ENCODE results near the gene CCL20. TPM values are rescaled to one million over a fixed set of nuclear protein-coding genes. Genes with fewer than 3 reads are reported as not detected.

The CCL20 gene
- total RNA-seq = 1 to 10 TPM in 3 of 4 donors, not detected in 1; 1.2 to 7.4 (median 2.5) TPM

GRCh38 chr2:227813562-227814353, at the start of gene CCL20:
Gene CCL20 (plus strand): TSS chr2:227813842. CDS start chr2:227813912, 70 bp downstream.
- H3K4me3 ChIP-seq (ENCODE audit: low read depth, poor library complexity, severe bottlenecking) = no peak within 1 kb of the TSS
- intact Hi-C loops (cut with DNase I; ENCODE audit: low total_unique reads) = no loop called here
- 61 to 68% methylated on average over 9 of the region's 9 CpGs for WGBS, 2 donors

GRCh38 chr2:227765788-227766372, 47.8 kb upstream of the CCL20 start:
- no peak overlapping the region for H3K4me3 ChIP-seq (ENCODE audit: low read depth, poor library complexity, severe bottlenecking)
- DNase-seq (ENCODE audit: low spot score in 2 of 2) = no peak
- intact Hi-C loops (cut with DNase I; ENCODE audit: low total_unique reads) = loop anchor here (10.0 kb wide), 1 partner anchor 361 kb away; no protein-coding TSS in a partner anchor
- whole genome bisulfite sequencing, 2 donors = 65 to 68% methylated on average over 4 of the region's 4 CpGs
- TF ChIP-seq CTCF (IDR thresholded peaks at IDR 0.05) = no peak
- no peak for TF ChIP-seq POLR2A (IDR thresholded peaks at IDR 0.05)

More at GRCh38 chr2:227813562-227814353, at the start of gene CCL20:
- DNase-seq (ENCODE audit: low spot score in 2 of 2) = no peak
- TF ChIP-seq CTCF (IDR thresholded peaks at IDR 0.05) = no peak
- no peak for TF ChIP-seq POLR2A (IDR thresholded peaks at IDR 0.05)

- intact Hi-C loops (cut with DNase I; ENCODE audit: low total_unique reads) = loop anchor here (10.0 kb wide), 1 partner anchor 362 kb away; no protein-coding TSS in a partner anchor
- peak; percentile 59 to 95 for DNase-seq (ENCODE audit: low spot score in 2 of 2)
- TF ChIP-seq CTCF (IDR thresholded peaks at IDR 0.05) (peak in 1 of 3 donors; percentile 7), POLR2A (IDR thresholded peaks at IDR 0.05) (no peak)
- 27 to 28% methylated on average over 11 of the region's 11 CpGs for WGBS, 2 donors
- H3K4me3 ChIP-seq (ENCODE audit: low read depth, poor library complexity, severe bottlenecking) = no peak overlapping the region
Observed at GRCh38 chr2:227766373-227766883, 47.2 kb upstream of the CCL20 start.

- WGBS, 2 donors = 93 to 94% methylated on average over 22 of the region's 22 CpGs
- intact Hi-C loops (cut with DNase I; ENCODE audit: low total_unique reads) = loop anchor here (10.0 kb wide), 1 partner anchor 363 kb away; no protein-coding TSS in a partner anchor
- H3K4me3 ChIP-seq (ENCODE audit: low read depth, poor library complexity, severe bottlenecking) = no peak overlapping the region
- TF ChIP-seq POLR2A (IDR thresholded peaks at IDR 0.05) (no peak), CTCF (IDR thresholded peaks at IDR 0.05) (no peak)
- DNase-seq (ENCODE audit: low spot score in 2 of 2) = peak in 1 of 2 donors; percentile 79
Observed at GRCh38 chr2:227767830-227768229, 45.8 kb upstream of the CCL20 start.

- no peak for TF ChIP-seq POLR2A (IDR thresholded peaks at IDR 0.05)
- TF ChIP-seq CTCF (IDR thresholded peaks at IDR 0.05) = no peak
- intact Hi-C loops (cut with DNase I; ENCODE audit: low total_unique reads) = loop anchor here (10.0 kb wide), 1 partner anchor 107 kb away; the partner anchor contains the start of gene SCYGR5
- DNase-seq (ENCODE audit: low spot score in 2 of 2) = peak in 1 of 2 donors; percentile 28
- H3K4me3 ChIP-seq (ENCODE audit: low read depth, poor library complexity, severe bottlenecking) = no peak overlapping the region
- 89 to 93% methylated on average over 5 of the region's 5 CpGs for WGBS, 2 donors
Observed at GRCh38 chr2:227772197-227772661, 41.4 kb upstream of the CCL20 start.

Measured in lower leg skin (tissue), 4 donors.